H1 (cell line): ENCODE measurements around the gene SGMS1. TPM values are rescaled to one million over a fixed set of nuclear protein-coding genes. Genes with fewer than 3 reads are reported as not detected.

Experiments used
- CTCF ChIA-PET: fragments of 300-600 bp; sonication (Branson Sonifier 250); formaldehyde crosslinking; loops from one replicate; lab custom pipeline; 2021; ENCODE audit not compliant: partially characterized antibody; lab: Charles Lee
- POLR2A ChIA-PET: fragments of 300-600 bp; sonication (Branson Sonifier 250); formaldehyde crosslinking; loops from one replicate; lab custom pipeline; 2021; ENCODE audit warnings: inconsistent platforms; ENCODE audit not compliant: partially characterized antibody; lab: Charles Lee
- DNase-seq, 2 experiments: peaks; one replicate each; pipeline versions ENCODE4 v3.0.0 to v3.0.0-alpha.2; 2010 to 2022; ENCODE audit warnings: low spot score in 2 of 2, low read depth in 1 of 2, mixed read lengths in 1 of 2
- FAIRE-seq: peaks from 2 replicates; lab custom pipeline; 2011; peaks lifted over from hg19 to GRCh38; lab: Jason Lieb, UNC
- H2AFZ ChIP-seq: 2 replicates; pipeline ENCODE4 v1.8.1; 2012; ENCODE audit warnings: low read length, inconsistent platforms
- H2AK5ac ChIP-seq: 2 replicates; pipeline ENCODE4 v1.6.1; 2013; ENCODE audit warnings: low read depth, low read length
- H2BK120ac ChIP-seq: replicated peaks from 2 replicates; pipeline ENCODE3; 2013; ENCODE audit warnings: low read depth, low read length, inconsistent platforms
- H2BK12ac ChIP-seq: 2 replicates; pipeline ENCODE4 v1.6.1; 2013; ENCODE audit warnings: low read depth, low read length
- H2BK15ac ChIP-seq: 2 replicates; pipeline ENCODE4 v1.6.1; 2013; ENCODE audit warnings: low read length
- H2BK20ac ChIP-seq: 2 replicates; pipeline ENCODE4 v1.6.1; 2013; ENCODE audit warnings: low read length
- H2BK5ac ChIP-seq: 2 replicates; pipeline ENCODE4 v1.6.1; 2013; ENCODE audit warnings: low read depth, low read length
- H3K14ac ChIP-seq: 2 replicates; pipeline ENCODE4 v1.6.1; 2013; ENCODE audit warnings: inconsistent platforms; ENCODE audit not compliant: insufficient read length
- H3K18ac ChIP-seq: 2 replicates; pipeline ENCODE4 v1.6.1; 2013; ENCODE audit warnings: low read length; ENCODE audit errors: extremely low read depth
- H3K23ac ChIP-seq: 2 replicates; pipeline ENCODE4 v1.6.1; 2013; ENCODE audit warnings: inconsistent platforms; ENCODE audit not compliant: insufficient read length
- H3K23me2 ChIP-seq: 2 replicates; pipeline ENCODE4 v1.6.1; 2013; ENCODE audit warnings: low read depth, low read length
- H3K27ac ChIP-seq: 2 replicates; pipeline ENCODE4 v1.6.1; 2011; ENCODE audit warnings: low read depth, low read length, inconsistent platforms
- H3K27me3 ChIP-seq, 4 experiments: replicated peaks in 1 of 4; 1 replicate in 1 of 4; 2 replicates in 3 of 4; pipeline versions ENCODE4 v1.6.1 to v1.8.1; 2011 to 2013; ENCODE audit warnings: low read length in 3 of 4, mild to moderate bottlenecking in 3 of 4, inconsistent platforms in 2 of 4, mixed read lengths in 2 of 4, moderate library complexity in 1 of 4; ENCODE audit not compliant: control insufficient read depth in 3 of 4, insufficient read depth in 3 of 4; ENCODE audit errors: extremely low read depth in 1 of 4
- H3K36me3 ChIP-seq, 4 experiments: 2 replicates each; pipeline versions ENCODE4 v1.6.1 to v1.8.1; 2011 to 2013; ENCODE audit warnings: mild to moderate bottlenecking in 4 of 4, low read length in 3 of 4, moderate library complexity in 2 of 4, control low read depth in 1 of 4, inconsistent platforms in 1 of 4; ENCODE audit not compliant: insufficient read depth in 4 of 4, control insufficient read depth in 2 of 4
- H3K4ac ChIP-seq: replicated peaks from 2 replicates; pipeline ENCODE3; 2013; ENCODE audit warnings: low read length, low read depth, mixed read lengths, inconsistent platforms; ENCODE audit not compliant: insufficient read length
- H3K4me1 ChIP-seq, 4 experiments: replicated peaks in 1 of 4; 1 replicate in 1 of 4; 2 replicates in 3 of 4; pipeline versions ENCODE4 v1.6.1 to v1.8.1; 2011 to 2013; ENCODE audit warnings: low read length in 3 of 4, inconsistent platforms in 2 of 4, mixed read lengths in 1 of 4; ENCODE audit not compliant: insufficient read depth in 4 of 4, control insufficient read depth in 3 of 4
- H3K4me2 ChIP-seq, 2 experiments: 2 replicates each; pipeline versions ENCODE4 v1.6.1 to v1.8.1; 2011 to 2013; ENCODE audit warnings: low read depth in 2 of 2, low read length in 2 of 2, control low read depth in 1 of 2, inconsistent platforms in 1 of 2, mild to moderate bottlenecking in 1 of 2; ENCODE audit not compliant: insufficient read depth in 1 of 2
- H3K4me3 ChIP-seq, 4 experiments: fragments of 200-600, 300-600 bp in 1 of 4; sonication (generic), shearing (Covaris generic), sonication (Bioruptor Twin) in 1 of 4; 2 replicates each; pipeline versions ENCODE4 v1.5.1 to v1.8.1; 2011 to 2016; ENCODE audit warnings: low read length in 4 of 4, low read depth in 3 of 4, control low read depth in 2 of 4, inconsistent platforms in 2 of 4, mild to moderate bottlenecking in 2 of 4, mixed read lengths in 1 of 4, moderate library complexity in 1 of 4; ENCODE audit not compliant: insufficient read depth in 2 of 4; ENCODE audit errors: extremely low read depth in 1 of 4
- H3K56ac ChIP-seq: replicated peaks from 2 replicates; pipeline ENCODE3; 2013; ENCODE audit warnings: low read depth, mild to moderate bottlenecking, mixed read lengths, low read length, inconsistent platforms; ENCODE audit not compliant: insufficient read length
- H3K79me1 ChIP-seq: 2 replicates; pipeline ENCODE4 v1.6.1; 2013; ENCODE audit warnings: low read depth, low read length, control low read depth
- H3K79me2 ChIP-seq, 2 experiments: 2 replicates each; pipeline versions ENCODE4 v1.6.1 to v1.8.1; 2012 to 2013; ENCODE audit warnings: low read length in 2 of 2, mild to moderate bottlenecking in 2 of 2, inconsistent platforms in 1 of 2; ENCODE audit not compliant: insufficient read depth in 2 of 2, control insufficient read depth in 1 of 2
- H3K9ac ChIP-seq, 4 experiments: replicated peaks in 1 of 4; 1 replicate in 1 of 4; 2 replicates in 3 of 4; pipeline versions ENCODE4 v1.6.1 to v1.8.1; 2011 to 2013; ENCODE audit warnings: low read depth in 3 of 4, low read length in 3 of 4, control low read depth in 2 of 4, mild to moderate bottlenecking in 2 of 4, moderate library complexity in 2 of 4, inconsistent platforms in 1 of 4; ENCODE audit errors: extremely low read depth in 1 of 4
- H3K9me3 ChIP-seq, 2 experiments: 2 replicates each; pipeline versions ENCODE4 v1.6.1 to v1.8.1; 2012 to 2013; ENCODE audit warnings: mild to moderate bottlenecking in 2 of 2, moderate library complexity in 2 of 2, control low read depth in 1 of 2, inconsistent platforms in 1 of 2, low read depth in 1 of 2, low read length in 1 of 2, mixed read lengths in 1 of 2; ENCODE audit not compliant: insufficient read depth in 2 of 2
- H4K20me1 ChIP-seq, 2 experiments: replicated peaks in 1 of 2; 2 replicates each; pipeline versions ENCODE3 to v1.8.1; 2011 to 2013; ENCODE audit warnings: inconsistent platforms in 2 of 2, low read length in 2 of 2, mild to moderate bottlenecking in 1 of 2; ENCODE audit not compliant: insufficient read depth in 2 of 2, control insufficient read depth in 1 of 2
- H4K5ac ChIP-seq: 2 replicates; pipeline ENCODE4 v1.6.1; 2013; ENCODE audit warnings: low read length, low read depth, mixed read lengths, inconsistent platforms; ENCODE audit not compliant: insufficient read length
- H4K8ac ChIP-seq: 2 replicates; pipeline ENCODE4 v1.8.0; 2013; ENCODE audit warnings: mild to moderate bottlenecking, moderate library complexity, low read length, inconsistent platforms; ENCODE audit not compliant: insufficient read depth; ENCODE audit errors: extremely low read depth
- H4K91ac ChIP-seq: replicated peaks from 2 replicates; pipeline ENCODE3; 2013; ENCODE audit warnings: low read length, mixed read lengths, inconsistent platforms; ENCODE audit not compliant: insufficient read length
- BACH1 ChIP-seq: IDR thresholded peaks from 2 replicates; pipeline ENCODE4 v1.6.1; 2012; ENCODE audit warnings: low read length, improper control_type of control experiment
- CHD1 ChIP-seq: IDR thresholded peaks from 2 replicates; pipeline ENCODE4 v1.6.1; 2012; ENCODE audit warnings: low read depth, low read length, improper control_type of control experiment
- FOSL1 ChIP-seq: IDR thresholded peaks from 2 replicates; pipeline ENCODE4 v1.6.1; 2011; ENCODE audit warnings: mild to moderate bottlenecking, low read depth, low read length, moderate library complexity; ENCODE audit not compliant: insufficient read depth
- HDAC6 ChIP-seq: IDR thresholded peaks from one replicate; pipeline ENCODE4 v1.7.1; 2012; ENCODE audit warnings: low read depth, mild to moderate bottlenecking, inconsistent platforms, low read length, moderate library complexity
- KDM1A ChIP-seq: fragments of 200-600, 300-600 bp; sonication (generic); IDR thresholded peaks from 2 replicates; pipeline ENCODE4 v1.7.1; 2016; ENCODE audit warnings: mild to moderate bottlenecking, low read length, borderline replicate concordance
- KDM5A ChIP-seq: fragments of 200-600 bp; IDR thresholded peaks from 2 replicates; pipeline ENCODE4 v1.7.1; 2012; ENCODE audit warnings: mild to moderate bottlenecking, low read length, inconsistent platforms, mixed read lengths
- NRF1 ChIP-seq: IDR thresholded peaks from 2 replicates; pipeline ENCODE4 v1.6.1; 2011; ENCODE audit warnings: mild to moderate bottlenecking, low read depth, low read length, improper control_type of control experiment
- POLR2A ChIP-seq, 2 experiments: IDR thresholded peaks; 1 replicate in 1 of 2; 2 replicates in 1 of 2; pipeline ENCODE4 v1.6.1; 2011; ENCODE audit warnings: low read depth in 2 of 2, low read length in 2 of 2, mild to moderate bottlenecking in 2 of 2; ENCODE audit errors: control extremely low read depth in 1 of 2
- RBBP5 ChIP-seq: IDR thresholded peaks from 2 replicates; pipeline ENCODE4 v1.7.1; 2012; ENCODE audit warnings: low read depth, mild to moderate bottlenecking, inconsistent platforms, low read length, moderate library complexity, borderline replicate concordance
- SRF ChIP-seq: IDR thresholded peaks from 2 replicates; pipeline ENCODE4 v1.6.1; 2011; ENCODE audit warnings: mild to moderate bottlenecking, low read depth, low read length, moderate library complexity
- TAF7 ChIP-seq: optimal IDR thresholded peaks from 2 replicates; pipeline ENCODE3; 2011; ENCODE audit warnings: low read depth, mild to moderate bottlenecking, inconsistent platforms, low read length, moderate library complexity, borderline replicate concordance
- TBP ChIP-seq: IDR thresholded peaks from 2 replicates; pipeline ENCODE4 v1.6.1; 2011; ENCODE audit warnings: low read depth, low read length, improper control_type of control experiment
- TCF12 ChIP-seq: IDR thresholded peaks from 2 replicates; pipeline ENCODE4 v1.6.1; 2011; ENCODE audit warnings: low read depth, mild to moderate bottlenecking, low read length
- TEAD4 ChIP-seq: IDR thresholded peaks from 2 replicates; pipeline ENCODE4 v1.6.1; 2012; ENCODE audit warnings: low read depth, low read length, inconsistent platforms, mixed read lengths
- USF2 ChIP-seq: IDR thresholded peaks from 2 replicates; pipeline ENCODE4 v1.6.1; 2011; ENCODE audit warnings: low read length, improper control_type of control experiment
- YY1 ChIP-seq: IDR thresholded peaks from 2 replicates; pipeline ENCODE4 v1.6.1; 2011; ENCODE audit warnings: low read depth, mild to moderate bottlenecking, low read length
- WGBS, 2 experiments: shearing (Covaris generic) in 1 of 2; methylation state at CpG; one replicate each; pipeline versions ENCODE4 v1.1.6 to v1.1.7; 2013 to 2015; ENCODE audit warnings: low lambda C conversion rate in 2 of 2, mixed read lengths in 2 of 2, inconsistent platforms in 1 of 2, low coverage in 1 of 2, missing lambda C conversion rate in 1 of 2; ENCODE audit not compliant: insufficient replicate concordance in 2 of 2, insufficient coverage in 1 of 2, insufficient read length in 1 of 2; ENCODE audit errors: extremely low coverage in 1 of 2, missing lambda C conversion rate in 1 of 2; 5-methylcytosine and 5-hydroxymethylcytosine counted together
- polyA plus RNA-seq, 7 experiments: library from polyadenylated mRNA; depleted of rRNA in 3 of 7; stranded (reverse) in 5 of 7; unstranded in 2 of 7; fragments of >200 nt in 5 of 7; fragments of 200-250 nt in 2 of 7; gene quantifications; 1 replicate in 5 of 7; 2 replicates in 1 of 7; 4 replicates in 1 of 7; pipeline versions ENCODE4 v1.2.1 to v1.2.3, GENCODE V29; 2011 to 2013; ENCODE audit warnings: missing spikeins in 2 of 7, mixed read lengths in 2 of 7
- total RNA-seq: library from RNA; stranded (reverse); fragmentation: NEBNext Ultra II Directional; extraction: Animal tissue kit (Norgen Biotek cat#: 25700); gene quantifications from 2 replicates; pipeline ENCODE4 v1.2.1, GENCODE V29; 2021

SGMS1 gene
- total and polyA plus RNA-seq, 2 of the 8 experiments (the other 6 are each of a cell fraction or from before 2014, with no cell fraction given): 6.0 to 15.6 TPM

DNA sequence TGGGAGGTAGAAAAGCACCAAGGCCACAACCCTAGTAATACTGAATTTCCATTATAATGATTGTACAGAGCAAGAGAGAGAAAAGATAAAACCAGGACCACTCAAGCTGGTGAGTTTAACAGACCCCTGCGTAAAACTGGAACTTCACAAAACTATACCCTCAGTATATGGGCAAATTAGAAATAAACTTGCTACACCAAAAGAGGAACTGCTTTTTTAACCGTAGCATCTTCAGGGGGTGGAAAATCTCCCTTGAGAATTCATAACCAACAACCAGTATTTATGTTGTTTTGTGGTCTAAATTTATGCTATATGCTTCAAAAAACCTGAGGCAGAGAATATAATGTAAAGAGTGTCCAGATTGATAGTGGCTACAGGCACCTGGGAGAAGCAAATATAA, 171.2 kb downstream of the SGMS1 start:
- no peak overlapping the region for H3K4ac ChIP-seq
- no peak overlapping the region for H4K91ac ChIP-seq
- no peak overlapping the region for H3K23ac ChIP-seq
- H2BK20ac ChIP-seq: no peak overlapping the region
- DNase-seq: no peak
- no peaks in the 10 kb centered on the region for H3K23me2 ChIP-seq
- H3K14ac ChIP-seq: no peak overlapping the region
- H4K8ac ChIP-seq: no peak overlapping the region
- no peak overlapping the region for H3K4me3 ChIP-seq
- H2AK5ac ChIP-seq: no peak overlapping the region
- no peaks in the 10 kb centered on the region for H3K4me1 ChIP-seq
- no peaks in the 10 kb centered on the region for H4K20me1 ChIP-seq
- H3K56ac ChIP-seq: no peak overlapping the region
- TF ChIP-seq KDM1A (no peak), TBP (no peak), NRF1 (no peak), HDAC6 (no peak), KDM5A (no peak), SRF (no peak), USF2 (no peak), TCF12 (no peak), TEAD4 (no peak), TAF7 (no peak), RBBP5 (no peak), CHD1 (no peak), POLR2A (IDR thresholded peaks at IDR 0.05; ENCODE audit: control extremely low read depth in 1 of 2, low read depth in 2 of 2, low read length in 2 of 2) (no peak), BACH1 (no peak), FOSL1 (no peak), YY1 (no peak)
- TF ChIP-seq, all 59 proteins: peak for 0
- Histone ChIP-seq H2BK15ac (no peak overlapping the region), H3K36me3 (no peaks in the 10 kb centered on the region; a peak in 1 of 8 replicates), H4K5ac (no peak overlapping the region), H2AFZ (no peak overlapping the region), H3K9ac (no peak overlapping the region), H2BK120ac (no peak overlapping the region), H2BK5ac (no peak overlapping the region), H3K9me3 (no peaks in the 10 kb centered on the region), H3K27me3 (peaks cover 0 to 2% (median 0%) of the 10 kb centered on the region in 4 experiments; a peak in 1 of 7 replicates), H3K18ac (no peak overlapping the region), H2BK12ac (no peak overlapping the region), H3K79me2 (no peaks in the 10 kb centered on the region), H3K79me1 (no peaks in the 10 kb centered on the region), H3K27ac (no peak overlapping the region), H3K4me2 (no peak overlapping the region)
- no peak for FAIRE-seq
- ChIA-PET POLR2A (no interaction called here), CTCF (no interaction called here)
- 88% methylated on average over 2 of the region's 2 CpGs; no CpG with 5 or more reads in 1 of the 2 experiments for WGBS, 2 experiments
